Dendritic cell treated with granulocyte-macrophage colony-stimulating factor and Interleukin-4, amounts not matched to agents 40 ng/mL and 50 ng/mL, for 4 days (primary cell): ENCODE measurements around the gene USP37.
A peak's percentile ranks its signal among the peaks of the same experiment; 100 is the strongest.
"Not testable (repeated sequence)": the region's sequence is repeated elsewhere in the genome, so short reads cannot be mapped to it uniquely, and the experiment has no call there.

ENCODE experiments used
- H3K27ac Mint-ChIP-seq: one replicate; pipeline ENCODE4 v1.8.0; 2022; ENCODE audit warnings: mild to moderate bottlenecking, mixed read lengths
- H3K27me3 Mint-ChIP-seq: one replicate; pipeline ENCODE4 v1.8.0; 2022; ENCODE audit warnings: mild to moderate bottlenecking, mixed read lengths
- H3K36me3 Mint-ChIP-seq: one replicate; pipeline ENCODE4 v1.8.0; 2022; ENCODE audit warnings: low read depth, mixed read lengths
- H3K4me1 Mint-ChIP-seq: one replicate; pipeline ENCODE4 v1.8.0; 2022; ENCODE audit warnings: low read depth, mixed read lengths
- H3K4me3 Mint-ChIP-seq: one replicate; pipeline ENCODE4 v1.8.0; 2022; ENCODE audit warnings: mild to moderate bottlenecking, moderate library complexity, mixed read lengths
- H3K9me3 Mint-ChIP-seq: one replicate; pipeline ENCODE4 v1.8.0; 2022; ENCODE audit warnings: mixed read lengths
- intact Hi-C: fragments of 100-400 bp; cut with micrococcal nuclease; formaldehyde crosslinking; loops from one replicate; pipeline ENCODE4 v1.15.0; 2022

USP37 gene

GRCh38 chr2:218529990-218530389, 38.2 kb downstream of the USP37 start:
- Mint-ChIP-seq H3K27ac (no peak overlapping the region), H3K9me3 (peaks cover 10% of the 10 kb centered on the region), H3K4me3 (no peak overlapping the region), H3K36me3 (peaks cover 90% of the 10 kb centered on the region), H3K4me1 (no peaks in the 10 kb centered on the region), H3K27me3 (no peaks in the 10 kb centered on the region)
- intact Hi-C loops, result no loop called here

GRCh38 chr2:218528409-218528808, 39.7 kb downstream of the USP37 start:
- intact Hi-C loops, H3K4me1 Mint-ChIP-seq, H3K27me3 Mint-ChIP-seq, H3K27ac Mint-ChIP-seq, H3K4me3 Mint-ChIP-seq: not testable (repeated sequence)
- Mint-ChIP-seq H3K36me3 (peaks cover 100% of the 10 kb centered on the region), H3K9me3 (peaks cover 21% of the 10 kb centered on the region)

DNA sequence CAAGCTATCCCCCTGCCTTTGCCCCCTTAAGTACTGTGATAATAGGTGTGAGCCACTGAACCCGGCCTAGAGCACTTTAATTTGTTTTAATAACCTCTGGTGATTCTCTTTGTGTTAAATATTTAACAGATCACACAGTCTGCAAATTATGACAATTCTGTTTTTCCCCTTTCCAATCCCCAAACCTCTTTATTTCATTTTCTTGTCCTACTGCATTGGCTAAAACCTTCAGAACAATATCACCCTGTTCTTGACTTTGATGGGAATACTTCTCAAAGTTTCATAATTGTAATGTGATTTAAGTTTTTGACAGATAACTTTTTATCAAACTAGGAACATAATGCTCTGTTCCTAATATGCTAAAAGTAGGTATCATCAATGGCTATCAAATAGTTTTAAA, 44.5 kb downstream of the USP37 start:
- Mint-ChIP-seq H3K9me3 (peaks cover 21% of the 10 kb centered on the region), H3K27ac (no peak overlapping the region), H3K4me3 (no peak overlapping the region), H3K27me3 (no peaks in the 10 kb centered on the region), H3K4me1 (no peaks in the 10 kb centered on the region), H3K36me3 (peaks cover 88% of the 10 kb centered on the region)
- intact Hi-C loops, result no loop called here

GRCh38 chr2:218518876-218519275, 49.3 kb downstream of the USP37 start:
- no peaks in the 10 kb centered on the region for H3K27me3 Mint-ChIP-seq
- peaks cover 49% of the 10 kb centered on the region for H3K36me3 Mint-ChIP-seq
- intact Hi-C loops, result no loop called here
- no peaks in the 10 kb centered on the region for H3K4me1 Mint-ChIP-seq
- no peak overlapping the region for H3K27ac Mint-ChIP-seq
- H3K9me3 Mint-ChIP-seq, result no peaks in the 10 kb centered on the region
- H3K4me3 Mint-ChIP-seq, result no peak overlapping the region

- H3K4me3 Mint-ChIP-seq, result no peak overlapping the region
- no peak overlapping the region for H3K27ac Mint-ChIP-seq
- intact Hi-C loops, result no loop called here
These were observed 50.5 kb downstream of the USP37 start for GRCh38 chr2:218517434-218518206.

DNA sequence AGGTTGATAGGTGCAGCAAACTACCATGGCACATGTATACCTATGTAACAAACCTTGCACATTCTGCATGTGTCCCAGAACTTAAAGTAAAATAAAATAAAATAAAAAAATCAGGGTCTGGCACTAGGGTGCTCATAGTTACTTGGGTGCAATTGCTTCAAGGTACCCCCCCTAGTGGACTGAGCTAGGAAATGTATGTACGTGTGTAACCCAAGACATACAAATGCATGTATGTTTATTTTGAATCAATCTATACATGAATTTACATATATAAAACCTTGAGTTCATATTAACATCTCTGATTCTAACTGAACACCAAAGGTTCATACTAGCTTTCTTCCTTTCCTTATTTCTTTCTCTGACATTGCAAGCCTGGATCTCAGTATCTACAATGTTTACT, 51.5 kb downstream of the USP37 start:
- H3K4me3 Mint-ChIP-seq, result no peak overlapping the region
- intact Hi-C loops, result no loop called here
- H3K4me1 Mint-ChIP-seq, result no peaks in the 10 kb centered on the region
- H3K36me3 Mint-ChIP-seq, result peaks cover 36% of the 10 kb centered on the region
- H3K27ac Mint-ChIP-seq, result no peak overlapping the region
- no peaks in the 10 kb centered on the region for H3K9me3 Mint-ChIP-seq
- no peaks in the 10 kb centered on the region for H3K27me3 Mint-ChIP-seq

More at GRCh38 chr2:218517434-218518206, 50.5 kb downstream of the USP37 start:
- Mint-ChIP-seq H3K36me3 (peaks cover 36% of the 10 kb centered on the region), H3K9me3 (no peaks in the 10 kb centered on the region), H3K27me3 (no peaks in the 10 kb centered on the region), H3K4me1 (no peaks in the 10 kb centered on the region)

- H3K27me3 Mint-ChIP-seq, result no peaks in the 10 kb centered on the region
- peaks cover 20% of the 10 kb centered on the region for H3K36me3 Mint-ChIP-seq
- H3K4me3 Mint-ChIP-seq, result no peak overlapping the region
- no peaks in the 10 kb centered on the region for H3K9me3 Mint-ChIP-seq
- intact Hi-C loops, result no loop called here
- H3K27ac Mint-ChIP-seq, result no peak overlapping the region
- H3K4me1 Mint-ChIP-seq, result no peaks in the 10 kb centered on the region
These were observed 54.5 kb downstream of the USP37 start for GRCh38 chr2:218513676-218514075.

- no peaks in the 10 kb centered on the region for H3K4me1 Mint-ChIP-seq
- H3K4me3 Mint-ChIP-seq, result no peak overlapping the region
- intact Hi-C loops, result no loop called here
- no peak overlapping the region for H3K27ac Mint-ChIP-seq
- H3K36me3 Mint-ChIP-seq, result peaks cover 63% of the 10 kb centered on the region
- no peaks in the 10 kb centered on the region for H3K27me3 Mint-ChIP-seq
- no peaks in the 10 kb centered on the region for H3K9me3 Mint-ChIP-seq
These were observed 59.9 kb downstream of the USP37 start for GRCh38 chr2:218508299-218508698.

DNA sequence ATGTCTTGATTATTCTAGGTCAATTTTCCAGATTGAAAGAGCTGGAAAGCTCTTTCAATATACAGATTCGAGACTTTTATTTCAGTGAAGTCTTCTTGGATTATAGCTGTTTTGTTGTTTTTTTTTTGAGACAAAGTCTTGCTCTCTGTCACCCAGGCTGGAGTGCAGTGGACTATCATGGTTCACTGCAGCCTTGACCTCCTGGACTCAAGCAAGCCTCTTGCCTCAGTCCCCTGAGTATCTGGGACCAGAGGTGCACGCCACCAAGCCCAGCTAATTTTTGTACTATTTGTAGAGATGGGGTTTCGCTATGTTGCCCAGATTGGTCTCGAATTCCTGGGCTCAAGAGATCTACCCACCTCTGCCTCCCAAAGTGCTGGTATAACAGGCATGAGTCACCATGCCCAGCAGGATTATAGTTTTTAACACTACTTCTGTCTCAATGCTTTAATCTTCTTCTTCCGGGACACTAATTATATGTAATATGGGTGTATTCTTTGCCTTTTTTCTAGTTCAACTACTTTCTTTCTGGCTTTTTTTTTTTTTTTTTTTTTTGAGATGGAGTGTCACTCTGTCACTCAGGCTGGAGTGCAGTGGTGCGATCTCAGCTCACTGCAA, 62.3 kb downstream of the USP37 start:
- Mint-ChIP-seq H3K27ac (no peak overlapping the region), H3K9me3 (no peaks in the 10 kb centered on the region), H3K27me3 (no peaks in the 10 kb centered on the region), H3K36me3 (peaks cover 72% of the 10 kb centered on the region), H3K4me3 (no peak overlapping the region), H3K4me1 (peaks cover 11% of the 10 kb centered on the region)
- intact Hi-C loops, result no loop called here

DNA sequence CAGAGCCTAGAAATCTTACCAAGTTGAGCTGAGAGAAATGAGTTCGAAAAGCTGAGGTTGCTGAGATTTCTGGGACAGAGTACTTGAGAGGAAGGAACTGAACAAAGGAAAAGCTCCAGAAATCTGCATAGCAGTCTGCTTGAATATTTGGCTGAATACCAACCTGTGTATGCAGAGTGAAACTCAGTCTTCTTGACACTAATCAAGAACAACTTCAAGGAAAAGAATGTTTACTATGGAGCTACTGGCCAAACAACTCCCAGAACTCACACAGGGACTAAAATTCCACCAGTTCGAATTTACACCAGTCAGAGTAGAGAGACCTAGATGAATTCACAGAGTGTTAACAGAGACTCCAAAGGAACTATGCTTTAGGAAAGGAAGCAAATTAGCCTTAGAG, 66.5 kb downstream of the USP37 start:
- intact Hi-C loops, result no loop called here
- Mint-ChIP-seq H3K9me3 (no peaks in the 10 kb centered on the region), H3K27ac (peak overlapping the region; percentile 33), H3K4me1 (peaks cover 11% of the 10 kb centered on the region), H3K27me3 (no peaks in the 10 kb centered on the region), H3K4me3 (no peak overlapping the region), H3K36me3 (peaks cover 74% of the 10 kb centered on the region)

GRCh38 chr2:218500501-218501060, 67.6 kb downstream of the USP37 start:
- intact Hi-C loops, result no loop called here
- no peak overlapping the region for H3K27ac Mint-ChIP-seq
- H3K27me3 Mint-ChIP-seq, result no peaks in the 10 kb centered on the region
- H3K36me3 Mint-ChIP-seq, result peaks cover 74% of the 10 kb centered on the region
- peaks cover 11% of the 10 kb centered on the region for H3K4me1 Mint-ChIP-seq
- H3K9me3 Mint-ChIP-seq, result no peaks in the 10 kb centered on the region
- H3K4me3 Mint-ChIP-seq, result no peak overlapping the region

- intact Hi-C loops, result no loop called here
- Mint-ChIP-seq H3K36me3 (peaks cover 77% of the 10 kb centered on the region), H3K9me3 (no peaks in the 10 kb centered on the region), H3K27ac (no peak overlapping the region), H3K27me3 (no peaks in the 10 kb centered on the region), H3K4me3 (no peak overlapping the region), H3K4me1 (peaks cover 3% of the 10 kb centered on the region)
These were observed 82.0 kb downstream of the USP37 start for GRCh38 chr2:218485986-218486667.

GRCh38 chr2:218482651-218483050, 85.5 kb downstream of the USP37 start:
- intact Hi-C loops, result no loop called here
- no peaks in the 10 kb centered on the region for H3K4me1 Mint-ChIP-seq
- peaks cover 68% of the 10 kb centered on the region for H3K36me3 Mint-ChIP-seq
- no peak overlapping the region for H3K27ac Mint-ChIP-seq
- H3K27me3 Mint-ChIP-seq, result no peaks in the 10 kb centered on the region
- no peaks in the 10 kb centered on the region for H3K9me3 Mint-ChIP-seq
- H3K4me3 Mint-ChIP-seq, result no peak overlapping the region

DNA sequence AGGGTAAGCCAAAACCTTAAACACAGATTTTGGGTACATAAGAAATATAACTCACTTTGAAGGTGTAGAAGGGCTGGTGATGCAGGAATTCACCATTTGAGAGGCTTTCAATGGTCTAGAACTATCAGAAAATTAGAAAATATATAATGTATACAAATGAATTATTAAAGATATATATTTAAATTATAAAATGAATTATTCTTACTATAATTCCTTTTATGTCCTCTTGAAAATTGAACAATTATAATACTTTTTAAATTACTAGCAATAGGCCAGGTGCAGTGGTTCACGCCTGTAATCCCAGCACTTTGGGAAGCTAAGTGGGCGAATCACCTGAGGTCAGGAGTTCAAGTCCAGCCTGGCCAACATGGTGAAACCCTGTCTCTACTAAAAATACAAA, 88.6 kb downstream of the USP37 start:
- no peak overlapping the region for H3K27ac Mint-ChIP-seq
- no peaks in the 10 kb centered on the region for H3K27me3 Mint-ChIP-seq
- peaks cover 72% of the 10 kb centered on the region for H3K36me3 Mint-ChIP-seq
- no peaks in the 10 kb centered on the region for H3K4me1 Mint-ChIP-seq
- intact Hi-C loops, result no loop called here
- no peak overlapping the region for H3K4me3 Mint-ChIP-seq
- H3K9me3 Mint-ChIP-seq, result no peaks in the 10 kb centered on the region
